Medulla oblongata (tissue), 1 donor: Measurements from ENCODE around the gene ADAMTS14.

Experiments
- DNase-seq: peaks from one replicate; pipeline ENCODE4 v3.0.0-alpha.2; 2015; ENCODE audit errors: extremely low spot score

ADAMTS14 gene

GRCh38 chr10:70729763-70730357 lies 57.6 kb downstream of the ADAMTS14 start:
- DNase-seq = peak; percentile 10

- no peak for DNase-seq
These were observed 58.6 kb downstream of the ADAMTS14 start for GRCh38 chr10:70730955-70731354.

- DNase-seq = no peak
These were observed 60.3 kb downstream of the ADAMTS14 start for GRCh38 chr10:70732569-70732968.

- no peak for DNase-seq
These were observed 60.7 kb downstream of the ADAMTS14 start for GRCh38 chr10:70733051-70733450.

- no peak for DNase-seq
These were observed 62.9 kb downstream of the ADAMTS14 start for GRCh38 chr10:70735161-70735560.

- DNase-seq = no peak
These were observed 64.2 kb downstream of the ADAMTS14 start for GRCh38 chr10:70736525-70736924.

- no peak for DNase-seq
These were observed 64.9 kb downstream of the ADAMTS14 start for GRCh38 chr10:70737250-70737649.

GRCh38 chr10:70738006-70738760 lies 65.9 kb downstream of the ADAMTS14 start:
- no peak for DNase-seq

- no peak for DNase-seq
These were observed 66.4 kb downstream of the ADAMTS14 start for GRCh38 chr10:70738761-70739121.

- DNase-seq = no peak
These were observed 68.3 kb downstream of the ADAMTS14 start for GRCh38 chr10:70740406-70741288.

- peak; percentile 70 for DNase-seq
These were observed 70.5 kb downstream of the ADAMTS14 start for GRCh38 chr10:70742537-70743429.

- DNase-seq = no peak
These were observed 71.1 kb downstream of the ADAMTS14 start for GRCh38 chr10:70743430-70743788.

GRCh38 chr10:70743879-70744278 lies 71.6 kb downstream of the ADAMTS14 start:
- no peak for DNase-seq

GRCh38 chr10:70744617-70745143 lies 72.4 kb downstream of the ADAMTS14 start:
- peak; percentile 14 for DNase-seq

- DNase-seq = no peak
These were observed 73.2 kb downstream of the ADAMTS14 start for GRCh38 chr10:70745555-70745954.

- no peak for DNase-seq
These were observed 75.1 kb downstream of the ADAMTS14 start for GRCh38 chr10:70747192-70747965.

GRCh38 chr10:70748305-70748704 lies 76.0 kb downstream of the ADAMTS14 start:
- no peak for DNase-seq

GRCh38 chr10:70748801-70749573 lies 76.7 kb downstream of the ADAMTS14 start:
- no peak for DNase-seq

GRCh38 chr10:70749756-70750155 lies 77.5 kb downstream of the ADAMTS14 start:
- DNase-seq = no peak
